NCI-H526 treated with DMSO at 0.1 percent for 48 hours (cell line): Measurements from ENCODE around the gene MRPL34.
A peak's percentile ranks its signal among the peaks of the same experiment; 100 is the strongest.

Experiments used
- DNase-seq: peaks from one replicate; lab custom pipeline; 2025; lab: John Stamatoyannopoulos, UW

MRPL34 gene

DNA sequence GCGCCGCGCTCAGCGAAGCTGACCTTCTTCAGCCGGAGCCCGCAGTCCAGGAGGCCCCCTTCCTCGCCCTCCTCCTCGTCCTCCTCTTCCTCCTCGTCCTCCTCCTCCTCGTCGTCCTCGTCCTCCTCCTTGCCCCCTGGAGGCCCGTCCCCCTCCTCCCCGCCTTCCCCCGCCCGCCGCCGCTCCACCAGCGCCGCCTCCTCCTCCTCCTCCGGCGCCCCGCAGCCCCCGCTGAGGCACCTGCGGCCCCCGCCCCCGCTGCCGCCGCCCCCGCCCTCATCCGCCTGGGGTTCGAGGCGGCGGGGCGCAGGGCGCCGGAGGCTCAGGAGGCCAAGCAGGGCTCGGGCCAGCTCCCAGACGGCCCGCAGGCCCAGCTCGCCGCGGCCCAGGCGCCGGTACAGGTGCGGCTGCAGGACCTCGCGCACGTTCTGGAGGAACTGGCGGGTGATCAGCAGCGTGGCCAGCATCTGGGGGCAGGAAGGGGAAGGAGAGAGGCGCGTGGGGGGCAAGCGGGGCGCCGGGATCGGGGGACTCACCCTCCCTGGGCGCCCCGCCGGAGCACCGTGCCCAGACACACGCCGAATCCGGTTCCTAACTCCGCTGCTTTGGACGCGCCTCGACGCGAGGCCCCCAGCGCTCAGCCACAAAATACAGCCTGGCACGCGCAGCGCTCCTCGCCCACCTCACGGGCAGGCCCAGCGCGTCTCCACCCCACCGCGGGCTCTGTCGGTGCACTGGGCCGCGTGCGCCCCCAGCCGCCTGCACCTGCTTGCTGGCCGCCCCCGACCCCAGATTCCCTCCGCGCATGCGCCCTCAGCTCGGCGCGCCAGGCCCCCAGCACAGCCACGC lies 23.1 kb downstream of the MRPL34 start:
- DNase-seq: no peak

DNA sequence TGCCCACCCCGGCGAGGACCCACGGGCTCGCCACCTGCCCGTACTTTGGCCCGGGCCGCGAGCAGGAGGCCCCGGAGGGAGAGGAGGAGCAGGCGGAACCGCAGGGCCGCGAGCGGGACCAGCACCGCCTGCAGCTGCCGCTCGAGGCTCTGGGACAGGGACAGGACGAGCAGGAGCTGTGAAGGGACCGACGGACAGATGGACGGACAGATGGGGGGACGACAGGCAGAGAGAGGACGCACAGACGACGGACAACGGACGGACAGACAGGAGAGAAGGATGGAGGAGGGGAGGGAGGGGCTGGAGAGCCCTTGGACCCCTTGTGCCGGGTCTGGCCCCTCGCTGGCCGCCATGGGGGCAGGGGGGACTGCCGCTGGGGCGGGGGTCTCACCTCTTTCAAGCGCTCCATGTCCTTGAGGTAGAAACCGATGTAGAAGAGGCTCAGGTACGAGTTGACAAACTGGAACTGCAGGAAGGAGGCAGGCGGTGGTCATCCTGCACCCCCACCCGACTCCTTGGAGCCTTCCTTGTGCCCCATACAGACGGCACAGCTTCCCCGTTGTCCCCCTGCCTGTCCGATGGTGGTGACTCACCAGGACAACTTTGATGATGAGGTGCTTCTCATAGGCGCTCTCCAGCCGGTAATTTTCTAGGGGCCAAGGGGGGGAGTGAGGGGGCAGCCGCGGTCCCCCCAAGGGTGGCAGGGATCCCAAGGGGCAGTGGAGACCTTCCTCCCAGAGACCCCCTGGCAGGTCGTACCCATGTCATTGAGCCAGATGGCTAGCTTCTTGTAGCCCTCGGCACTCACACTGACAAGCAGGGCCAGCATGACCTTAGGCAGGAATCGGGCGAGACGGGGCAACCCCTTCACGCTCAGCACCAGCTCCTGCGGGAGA lies 23.9 kb downstream of the MRPL34 start:
- DNase-seq: no peak

DNA sequence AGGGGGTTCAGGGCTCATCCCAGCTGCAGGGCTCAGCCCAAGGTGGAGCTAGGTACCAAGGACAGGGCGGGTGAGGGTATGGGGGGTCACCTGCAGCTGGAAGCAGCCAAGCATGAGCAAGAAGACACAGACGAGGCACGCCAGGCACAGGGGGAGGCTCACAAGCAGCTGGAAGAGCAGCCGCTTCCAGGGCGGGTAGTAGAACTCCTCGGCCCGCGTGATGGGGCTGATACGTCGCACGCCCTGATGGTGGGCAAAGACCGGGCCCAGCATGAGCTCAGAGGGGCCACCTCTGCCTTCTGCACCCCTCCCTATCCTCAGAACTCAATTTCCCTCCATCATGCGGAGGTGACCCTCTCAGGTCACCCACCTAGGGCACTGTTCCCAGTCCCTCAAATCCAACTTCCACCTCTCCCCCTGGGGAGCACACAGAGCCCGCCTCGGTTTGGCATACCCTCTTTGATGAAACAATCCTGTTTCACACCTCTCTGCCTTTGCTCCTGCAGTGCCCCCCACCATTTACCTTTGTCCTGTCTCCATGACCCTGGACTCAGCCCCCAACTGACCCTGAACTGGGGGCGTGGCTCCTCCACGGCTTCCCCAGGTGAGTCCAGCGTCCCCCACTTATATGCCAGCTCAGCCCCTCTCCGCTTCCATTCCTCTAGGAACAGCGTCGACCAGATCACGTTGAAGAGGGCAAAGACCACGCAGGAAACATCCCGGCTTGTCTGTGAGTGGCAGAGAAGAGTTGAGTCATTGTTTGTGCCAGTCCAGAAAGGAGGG lies 24.8 kb downstream of the MRPL34 start:
- no peak for DNase-seq

DNA sequence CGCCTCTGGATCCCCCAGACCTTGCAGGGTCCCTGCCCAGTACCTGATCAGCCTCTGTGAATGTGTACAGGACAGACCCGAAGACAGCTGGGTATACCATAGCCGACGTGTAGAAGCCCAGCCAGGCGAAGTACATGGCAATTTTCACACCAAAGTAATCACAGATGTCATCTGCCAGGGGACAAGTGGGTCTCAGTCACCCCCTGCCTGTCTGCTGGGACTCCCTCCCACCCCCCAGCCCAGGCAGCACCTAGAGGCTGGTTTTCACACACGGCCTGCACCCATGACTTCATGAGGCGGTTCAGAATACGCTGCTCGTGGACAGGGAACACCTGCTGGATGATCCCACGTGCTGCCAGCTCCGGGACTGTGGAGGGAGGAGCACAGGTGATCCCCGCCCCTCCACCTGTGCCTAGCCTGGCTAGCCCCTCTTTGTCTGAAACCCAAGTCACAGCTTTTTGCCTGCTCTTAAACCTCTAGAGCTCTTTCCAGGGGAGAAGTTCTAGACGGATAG lies 25.4 kb downstream of the MRPL34 start:
- DNase-seq: peak; percentile 4

DNA sequence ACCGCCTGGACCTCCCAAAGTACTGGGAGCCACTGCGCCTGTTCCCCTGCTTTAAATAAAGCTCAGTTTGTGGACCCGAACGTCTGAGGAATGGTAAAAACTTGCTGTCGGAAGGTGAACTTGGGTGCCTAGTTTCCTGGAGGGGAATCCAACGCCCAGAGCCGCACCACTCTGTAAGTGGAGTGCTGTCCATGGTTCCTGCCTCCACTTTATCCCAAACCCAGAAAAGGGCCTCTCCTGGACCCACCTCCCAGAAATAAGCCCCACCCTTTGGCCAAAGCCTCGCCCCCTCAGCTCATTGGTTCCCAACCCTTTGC lies 26.6 kb downstream of the MRPL34 start:
- no peak for DNase-seq

DNA sequence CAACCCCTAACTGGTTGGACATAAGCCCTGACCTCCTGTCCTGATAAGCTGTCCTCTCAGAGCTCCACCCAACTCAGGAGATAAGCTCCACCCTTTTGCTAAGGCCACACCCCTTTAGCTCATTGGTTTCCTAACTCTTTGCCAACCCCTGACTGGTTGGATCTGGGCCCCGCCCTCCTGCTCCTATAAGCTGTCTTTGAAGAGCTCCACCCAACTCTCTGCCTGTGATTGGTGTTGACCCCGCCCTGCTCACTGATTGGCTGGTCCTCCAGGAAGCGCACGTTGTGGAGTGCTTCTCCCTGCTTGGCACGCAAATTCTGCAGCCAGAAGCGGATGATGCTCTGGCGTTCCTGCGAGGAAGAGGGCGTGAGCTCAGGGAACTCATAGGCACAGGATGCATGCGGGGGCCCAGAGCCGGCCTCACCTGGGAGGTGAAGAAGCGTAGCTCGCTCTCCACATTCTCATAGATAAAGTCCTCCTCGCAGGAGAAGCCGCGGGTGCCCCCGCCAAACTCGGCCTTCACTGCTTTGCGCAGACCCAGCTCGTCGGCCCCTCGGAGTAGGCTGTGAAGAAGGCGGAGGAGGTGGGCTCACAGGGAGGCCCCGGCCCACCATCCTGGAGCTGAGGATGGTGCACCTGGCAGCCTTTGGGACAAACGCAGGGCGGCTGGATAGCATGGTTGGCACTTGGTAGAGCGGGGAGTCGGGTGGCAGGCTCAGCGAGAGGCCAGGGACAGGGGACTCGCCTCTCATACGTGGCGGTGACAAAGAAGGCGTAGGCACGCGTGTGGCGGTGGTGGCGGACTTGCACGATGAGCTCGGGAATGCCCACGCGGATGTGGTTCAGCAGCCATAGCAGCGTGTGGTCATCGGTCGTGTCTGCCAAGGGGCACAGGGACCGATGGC lies 27.3 kb downstream of the MRPL34 start:
- no peak for DNase-seq

DNA sequence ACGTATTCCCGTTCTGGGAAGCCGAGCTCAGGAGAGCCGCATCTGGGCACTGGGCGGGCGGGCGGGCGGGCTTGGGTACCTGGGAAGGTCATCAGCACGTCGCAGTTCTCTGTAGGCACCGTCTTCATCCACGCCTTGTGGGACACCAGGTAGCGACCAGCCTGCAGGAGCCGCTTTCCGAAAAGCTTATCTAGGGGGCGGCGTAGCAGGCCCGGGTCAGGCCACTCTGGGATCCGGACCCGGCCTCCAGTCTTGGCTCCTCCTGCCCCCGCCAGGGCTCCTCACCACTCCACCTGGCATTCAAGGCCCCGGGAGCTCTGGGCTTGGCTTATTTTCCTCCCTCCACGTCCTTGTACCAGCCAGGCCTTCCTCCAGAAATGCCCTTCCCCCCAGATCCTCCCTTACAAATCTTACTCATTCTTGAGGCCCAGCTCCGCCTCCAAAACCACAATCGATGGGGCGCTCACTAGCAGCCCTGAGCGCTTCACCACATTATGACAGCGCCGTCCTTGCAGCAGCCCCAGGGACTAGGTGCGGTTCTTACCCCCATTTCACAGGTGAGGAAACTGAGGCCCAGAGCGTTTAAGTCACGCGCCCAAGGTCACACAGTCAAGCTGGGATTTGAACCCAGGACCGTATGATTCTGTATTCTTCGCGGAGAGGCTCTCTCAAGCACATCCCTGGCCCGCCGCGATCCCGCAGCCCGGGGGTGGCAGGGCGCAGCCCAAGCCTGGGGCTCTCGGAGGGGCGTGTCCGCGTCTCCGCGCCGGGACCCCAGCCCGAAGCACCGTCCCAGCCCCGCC lies 28.1 kb downstream of the MRPL34 start:
- DNase-seq: no peak

DNA sequence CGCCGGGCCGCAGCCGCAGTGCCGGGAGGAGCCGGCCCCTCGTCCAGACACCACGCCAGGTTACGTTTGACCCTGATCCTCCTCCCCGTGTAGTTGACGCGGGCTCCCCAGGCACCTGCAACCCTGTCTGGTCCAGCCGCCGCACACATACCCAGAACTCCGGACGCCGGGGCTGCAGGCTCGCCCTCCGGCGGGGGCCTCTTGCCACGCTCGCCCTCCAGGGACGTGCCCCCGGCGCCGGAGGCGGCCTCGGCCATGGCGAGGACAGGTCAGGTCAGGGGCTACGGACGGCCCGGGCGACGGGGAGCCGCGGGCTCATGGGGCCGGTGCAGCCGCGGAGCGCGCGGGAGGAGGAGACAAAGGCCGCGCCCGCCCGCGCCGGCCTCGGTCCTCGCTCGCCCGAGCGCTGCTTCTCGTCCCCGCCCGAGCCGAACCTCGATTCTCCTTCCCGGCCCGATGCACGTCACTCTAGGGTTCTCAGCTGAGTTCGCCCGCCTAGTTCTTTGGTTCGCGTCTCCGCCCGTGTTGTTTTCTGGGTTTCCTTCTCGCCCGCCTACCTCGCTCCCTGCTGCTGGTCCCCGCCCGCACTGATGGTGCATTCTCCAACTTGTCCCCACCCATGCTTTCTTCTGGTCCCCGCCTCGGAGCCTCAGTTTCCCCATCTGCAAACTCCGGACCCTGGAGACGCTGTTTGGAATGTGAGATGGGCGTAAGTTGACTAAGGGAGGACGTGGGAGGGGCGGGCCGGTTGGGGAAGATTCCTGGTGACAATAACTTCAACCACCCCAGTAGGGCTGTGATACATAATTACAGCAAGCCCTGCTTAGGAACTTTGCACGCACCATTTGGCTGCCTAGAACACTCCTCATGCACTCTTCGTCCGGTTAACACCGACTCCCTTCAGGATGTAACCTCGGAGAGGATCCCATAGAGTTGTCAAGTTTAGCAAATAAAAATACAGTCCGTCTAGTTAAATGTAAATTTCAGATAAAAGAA lies 29.0 kb downstream of the MRPL34 start, which contains the start of gene ANO8:
TSS of gene ANO8 (minus strand) at position 442 of the 996 bp plus-strand sequence. CDS start at position 257, 185 bp downstream.
- peak; percentile 79 for DNase-seq

DNA sequence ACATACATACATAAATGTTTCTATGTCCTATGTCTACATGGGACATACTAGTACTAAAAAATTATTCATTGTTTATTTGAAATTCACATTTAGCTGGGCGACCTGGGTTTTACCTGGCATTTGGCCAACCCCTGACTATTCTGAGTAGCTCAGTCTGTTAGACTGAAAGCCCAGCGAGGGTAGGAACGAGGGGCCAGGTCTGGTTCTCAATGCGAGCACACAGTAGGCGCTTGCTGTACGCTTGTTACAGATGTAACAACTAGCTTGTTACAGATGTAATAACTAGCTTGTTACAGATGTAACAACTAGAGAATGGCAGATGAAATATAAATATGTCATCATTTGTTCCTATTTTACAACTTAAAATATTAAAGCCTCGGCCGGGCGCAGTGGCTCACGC lies 29.9 kb downstream of the MRPL34 start:
- DNase-seq: no peak

DNA sequence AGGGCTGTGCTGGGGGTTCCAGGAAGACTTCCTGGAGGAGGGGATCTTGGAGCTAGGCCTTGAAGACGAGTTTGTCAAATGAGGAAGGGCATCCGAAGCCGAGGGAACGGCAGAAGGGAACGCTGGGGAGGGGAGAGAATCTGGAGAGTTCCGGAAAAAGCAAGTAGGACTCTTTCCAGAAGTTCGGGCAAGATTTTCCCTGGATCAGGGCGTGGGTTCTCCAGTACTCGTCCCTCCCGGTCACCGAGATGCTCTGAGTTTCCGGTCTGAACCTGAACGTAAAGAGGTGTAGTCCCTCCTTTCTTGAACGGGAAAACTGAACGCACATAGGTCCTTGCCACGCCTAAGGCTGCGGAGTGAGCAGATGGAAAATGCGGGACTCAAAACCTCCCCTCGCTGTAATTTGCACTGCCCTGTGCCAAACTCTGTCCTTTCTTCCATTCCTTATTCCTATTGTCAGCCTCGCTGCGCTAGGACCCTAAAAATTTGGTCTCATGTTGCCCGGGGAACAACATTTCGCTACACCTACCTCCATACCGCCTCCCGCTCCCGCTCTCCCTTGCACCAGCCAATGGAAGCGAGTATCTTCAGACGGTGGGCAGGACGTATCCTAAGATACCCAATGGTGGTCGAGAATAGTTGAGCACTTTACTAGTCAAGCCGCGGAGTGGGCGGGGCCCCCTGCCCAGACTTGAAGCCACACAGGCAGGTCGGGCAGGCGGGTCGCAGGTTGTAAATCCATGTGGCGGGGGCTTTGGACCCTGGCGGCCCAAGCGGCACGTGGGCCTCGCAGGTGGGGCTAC lies 31.4 kb downstream of the MRPL34 start, which contains the start of gene GTPBP3:
TSS of gene GTPBP3 (plus strand) at position 682 of the 803 bp plus-strand sequence. CDS start at position 741, 59 bp downstream.
- DNase-seq: peak; percentile 91

DNA sequence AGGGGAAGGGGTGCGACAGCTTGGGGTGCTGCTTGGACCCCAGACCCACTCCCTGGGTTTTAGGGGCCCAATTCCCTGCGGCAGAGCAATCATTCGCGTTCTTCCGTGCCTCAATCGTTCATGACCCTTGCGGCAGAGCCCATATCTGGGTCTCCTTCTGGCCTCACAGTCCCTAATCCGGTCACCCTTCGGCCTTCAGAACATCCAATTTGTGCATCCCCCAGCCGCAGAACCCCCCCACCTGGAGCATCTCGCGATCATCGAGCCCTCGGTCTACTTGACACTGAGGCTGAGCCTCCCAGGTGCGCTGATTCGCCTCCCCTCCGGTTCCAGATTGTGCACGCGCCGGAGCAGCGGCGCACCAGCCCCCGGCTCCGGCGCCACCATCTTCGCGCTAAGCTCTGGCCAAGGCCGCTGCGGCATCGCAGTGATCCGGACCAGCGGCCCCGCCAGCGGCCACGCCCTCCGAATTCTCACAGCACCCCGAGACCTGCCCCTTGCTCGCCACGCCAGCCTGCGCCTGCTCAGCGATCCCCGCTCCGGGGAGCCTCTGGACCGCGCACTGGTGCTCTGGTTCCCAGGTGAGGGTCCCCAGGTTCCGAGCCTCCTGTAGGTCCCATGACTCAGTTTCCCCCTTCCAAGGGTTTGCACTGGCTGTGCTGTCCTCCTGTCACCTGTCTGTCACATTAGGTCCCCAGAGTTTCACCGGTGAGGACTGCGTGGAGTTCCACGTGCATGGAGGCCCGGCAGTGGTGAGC lies 32.2 kb downstream of the MRPL34 start:
- DNase-seq: no peak

DNA sequence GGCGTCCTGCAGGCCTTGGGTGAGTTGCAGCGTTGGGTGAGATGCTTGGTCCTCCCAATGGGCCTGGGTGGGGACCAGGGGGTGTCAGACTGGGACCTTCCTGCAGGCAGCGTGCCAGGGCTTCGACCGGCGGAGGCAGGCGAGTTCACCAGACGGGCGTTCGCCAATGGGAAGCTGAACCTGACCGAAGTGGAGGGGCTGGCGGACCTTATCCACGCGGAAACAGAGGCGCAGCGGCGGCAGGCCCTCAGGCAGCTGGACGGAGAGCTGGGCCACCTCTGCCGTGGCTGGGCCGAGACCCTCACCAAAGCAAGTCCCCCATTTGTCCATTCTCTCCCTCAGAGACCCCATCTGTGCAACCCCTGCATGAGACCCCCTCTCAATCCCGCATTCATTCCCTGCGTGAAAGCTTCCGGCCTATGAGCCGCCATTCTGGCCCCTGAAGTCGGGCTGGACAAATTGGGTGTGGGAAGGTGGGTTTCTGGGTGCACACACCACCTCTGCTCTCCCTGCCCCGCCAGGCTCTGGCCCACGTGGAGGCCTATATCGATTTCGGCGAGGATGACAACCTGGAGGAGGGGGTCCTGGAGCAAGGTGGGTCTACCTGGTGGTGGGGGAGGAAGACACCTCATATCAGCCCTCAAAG lies 32.9 kb downstream of the MRPL34 start:
- no peak for DNase-seq

DNA sequence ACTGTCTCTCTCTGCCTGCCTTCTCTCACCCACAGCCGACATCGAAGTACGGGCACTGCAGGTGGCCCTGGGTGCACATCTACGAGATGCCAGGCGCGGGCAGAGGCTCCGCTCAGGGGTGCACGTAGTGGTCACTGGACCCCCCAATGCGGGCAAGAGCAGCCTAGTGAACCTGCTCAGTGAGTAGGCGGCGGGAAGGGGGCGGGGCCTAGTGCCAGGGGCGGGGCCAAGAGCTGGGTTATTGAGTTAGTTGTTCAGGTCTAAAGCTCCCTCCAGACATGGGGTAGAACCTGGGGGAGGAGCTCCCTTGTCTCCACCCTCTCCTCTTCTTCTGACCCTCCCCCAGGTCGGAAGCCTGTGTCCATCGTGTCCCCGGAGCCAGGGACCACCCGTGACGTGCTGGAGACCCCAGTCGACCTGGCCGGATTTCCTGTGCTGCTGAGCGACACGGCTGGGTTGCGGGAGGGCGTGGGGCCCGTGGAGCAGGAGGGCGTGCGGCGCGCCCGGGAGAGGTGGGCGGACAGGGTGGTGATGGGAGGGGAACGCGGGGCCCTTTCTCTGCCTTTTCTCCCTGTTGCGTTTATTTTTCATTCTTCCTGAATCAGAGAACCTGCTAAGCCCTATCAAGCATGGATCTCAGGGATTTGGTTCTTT lies 33.5 kb downstream of the MRPL34 start:
- no peak for DNase-seq

DNA sequence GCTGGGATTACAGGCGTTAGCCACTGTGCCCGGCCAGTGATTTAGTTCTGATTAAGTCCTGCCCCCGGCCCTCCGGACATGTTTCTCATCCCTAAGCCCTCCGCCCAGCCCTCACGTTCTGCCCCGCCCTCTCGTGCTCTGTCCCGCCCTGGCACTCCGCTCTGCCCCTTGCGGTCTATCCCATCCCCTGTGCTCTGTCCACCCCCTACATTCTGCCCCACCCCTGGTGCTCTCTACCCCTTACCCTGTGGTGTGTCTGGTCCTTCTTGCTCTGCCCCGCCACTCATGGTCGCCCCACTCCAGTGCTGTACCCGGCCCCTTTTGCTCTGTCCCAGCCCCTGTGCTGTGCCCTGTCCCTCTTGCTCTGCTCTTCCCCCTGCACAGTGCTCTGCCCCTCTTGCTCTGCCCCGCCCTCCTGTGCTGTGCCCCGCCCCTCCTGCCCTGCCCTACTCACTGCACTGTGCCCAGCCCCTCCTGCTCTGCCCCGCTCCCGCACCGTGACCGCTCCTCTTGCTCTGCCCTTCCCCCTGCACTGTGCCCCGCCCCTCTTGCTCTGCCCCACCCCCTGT lies 34.7 kb downstream of the MRPL34 start:
- no peak for DNase-seq

DNA sequence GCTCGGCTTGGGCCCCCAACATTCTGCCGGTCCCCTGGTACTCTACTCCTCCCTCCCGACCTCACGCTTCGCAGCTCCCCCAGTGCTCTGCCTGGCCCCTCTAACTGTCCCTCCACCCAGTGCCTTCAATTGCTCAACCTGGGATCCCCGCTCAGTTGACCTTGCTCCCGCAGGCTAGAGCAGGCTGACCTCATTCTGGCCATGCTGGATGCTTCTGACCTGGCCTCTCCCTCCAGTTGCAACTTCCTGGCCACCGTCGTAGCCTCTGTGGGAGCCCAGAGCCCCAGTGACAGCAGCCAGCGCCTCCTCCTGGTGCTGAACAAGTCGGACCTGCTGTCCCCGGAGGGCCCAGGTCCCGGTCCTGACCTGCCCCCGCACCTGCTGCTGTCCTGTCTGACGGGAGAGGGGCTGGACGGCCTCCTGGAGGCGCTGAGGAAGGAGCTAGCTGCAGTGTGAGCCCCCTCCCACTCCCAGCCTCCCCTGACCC lies 35.2 kb downstream of the MRPL34 start:
- DNase-seq: no peak

DNA sequence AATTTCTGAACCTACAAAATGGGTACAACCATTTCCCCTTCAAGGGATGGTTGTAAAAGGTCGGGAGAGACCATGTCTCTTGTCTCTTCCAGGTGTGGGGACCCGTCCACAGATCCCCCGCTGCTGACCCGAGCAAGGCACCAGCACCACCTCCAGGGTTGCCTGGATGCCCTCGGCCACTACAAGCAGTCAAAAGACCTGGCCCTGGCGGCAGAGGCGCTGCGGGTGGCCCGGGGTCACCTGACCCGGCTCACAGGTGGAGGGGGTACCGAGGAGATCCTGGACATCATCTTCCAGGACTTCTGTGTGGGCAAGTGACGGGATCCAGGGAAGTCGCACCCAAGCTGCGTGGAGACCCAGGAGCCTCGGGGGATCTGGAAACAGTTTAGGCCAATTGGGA lies 35.7 kb downstream of the MRPL34 start:
- no peak for DNase-seq
